Stimulated activated CD8-positive, alpha-beta memory T cell treated with anti-CD3 and anti-CD28 coated beads, Interleukin-4, amount 100 ng/mL, for 48 hours (primary cell): ENCODE data around the gene C7orf25.
"Not testable (repeated sequence)": the region's sequence is repeated elsewhere in the genome, so short reads cannot be mapped to it uniquely, and the experiment has no call there.

Experiments used
- DNase-seq: peaks from one replicate; pipeline ENCODE4 v3.0.0-alpha.2; 2020

The C7orf25 gene

DNA sequence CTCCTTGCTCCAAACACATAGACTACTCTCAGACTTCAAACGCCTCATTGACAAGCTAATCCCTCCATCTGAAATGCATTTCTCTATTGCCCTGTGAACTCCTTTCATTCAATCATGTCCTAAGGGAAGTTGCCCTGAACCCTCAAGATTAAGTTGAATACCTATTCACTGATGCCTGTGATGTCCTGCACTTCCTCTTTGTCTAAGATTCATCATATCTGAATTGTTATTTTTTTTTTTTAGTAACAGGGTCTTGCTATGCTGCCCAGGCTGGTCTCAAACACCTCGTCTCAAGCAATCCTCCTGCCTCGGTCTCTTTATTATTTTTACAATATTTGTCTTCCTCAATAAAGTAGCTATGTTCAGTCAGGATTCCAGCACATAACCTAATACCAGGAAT lies 16.9 kb upstream of the C7orf25 start:
- no peak for DNase-seq

DNA sequence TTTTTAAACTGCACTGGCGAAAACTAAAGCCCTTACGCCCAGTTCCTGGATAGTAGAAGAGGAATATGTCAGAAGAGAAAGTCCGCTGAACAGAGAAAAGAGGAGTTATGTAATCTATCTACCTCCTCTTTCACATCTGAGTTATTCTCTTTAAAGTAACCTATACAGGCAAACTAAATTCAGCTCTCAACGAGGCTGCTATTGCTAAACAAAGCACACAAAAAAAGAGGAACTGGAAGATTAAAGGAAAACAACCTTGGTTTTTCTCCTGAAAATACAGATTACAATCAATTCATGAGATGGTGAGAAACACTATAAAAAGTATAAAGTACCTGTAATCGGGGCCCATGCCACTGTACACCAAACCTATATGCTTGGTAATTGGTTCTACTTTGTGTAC lies 14.3 kb upstream of the C7orf25 start:
- DNase-seq: no peak

DNA sequence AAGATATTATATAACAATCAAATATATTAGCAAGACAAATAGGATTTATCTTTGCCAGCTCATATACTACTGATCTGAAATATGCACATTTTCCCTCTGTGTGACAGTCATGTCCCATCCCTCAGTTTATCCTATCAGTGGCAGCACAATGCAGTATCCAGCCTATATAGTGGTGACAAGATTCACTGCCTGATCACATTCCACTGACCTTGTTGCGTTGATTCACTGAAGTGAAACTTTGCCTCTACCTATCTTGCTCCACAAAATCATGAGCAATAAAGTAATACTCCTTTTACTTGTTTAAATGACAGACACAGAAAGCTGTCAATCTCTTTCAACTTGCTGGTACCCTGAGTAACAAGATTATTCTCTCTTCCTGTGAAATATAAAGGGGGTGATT lies 13.8 kb upstream of the C7orf25 start:
- DNase-seq: no peak

DNA sequence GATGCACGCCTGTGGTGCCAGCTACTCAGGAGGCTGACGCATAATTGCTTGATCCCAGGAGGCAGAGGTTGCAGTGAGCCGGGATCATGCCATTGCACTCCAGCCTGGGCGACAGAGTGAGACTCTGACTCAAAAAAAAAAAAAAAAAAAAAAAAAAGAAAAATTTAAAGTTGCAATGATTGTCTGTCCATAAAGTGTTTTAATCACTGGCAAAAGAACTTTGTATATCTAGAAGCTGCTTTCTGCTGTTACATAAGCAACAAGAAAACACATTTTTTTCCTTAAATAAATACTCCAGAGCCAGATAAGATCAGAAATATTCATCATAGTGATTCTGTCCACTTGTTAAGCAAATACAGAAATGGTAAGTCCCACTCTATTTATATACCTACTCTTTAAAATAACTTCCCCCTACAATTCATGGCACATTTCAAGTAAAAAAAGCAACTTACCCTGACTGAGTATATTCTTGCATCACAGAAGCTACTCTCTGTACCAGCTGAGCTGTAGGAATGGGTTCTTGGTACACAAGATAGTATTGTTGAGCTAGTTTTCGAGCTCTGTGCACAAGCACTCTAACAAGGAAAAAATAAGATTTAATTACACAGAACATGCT lies 12.5 kb upstream of the C7orf25 start:
- no peak for DNase-seq

DNA sequence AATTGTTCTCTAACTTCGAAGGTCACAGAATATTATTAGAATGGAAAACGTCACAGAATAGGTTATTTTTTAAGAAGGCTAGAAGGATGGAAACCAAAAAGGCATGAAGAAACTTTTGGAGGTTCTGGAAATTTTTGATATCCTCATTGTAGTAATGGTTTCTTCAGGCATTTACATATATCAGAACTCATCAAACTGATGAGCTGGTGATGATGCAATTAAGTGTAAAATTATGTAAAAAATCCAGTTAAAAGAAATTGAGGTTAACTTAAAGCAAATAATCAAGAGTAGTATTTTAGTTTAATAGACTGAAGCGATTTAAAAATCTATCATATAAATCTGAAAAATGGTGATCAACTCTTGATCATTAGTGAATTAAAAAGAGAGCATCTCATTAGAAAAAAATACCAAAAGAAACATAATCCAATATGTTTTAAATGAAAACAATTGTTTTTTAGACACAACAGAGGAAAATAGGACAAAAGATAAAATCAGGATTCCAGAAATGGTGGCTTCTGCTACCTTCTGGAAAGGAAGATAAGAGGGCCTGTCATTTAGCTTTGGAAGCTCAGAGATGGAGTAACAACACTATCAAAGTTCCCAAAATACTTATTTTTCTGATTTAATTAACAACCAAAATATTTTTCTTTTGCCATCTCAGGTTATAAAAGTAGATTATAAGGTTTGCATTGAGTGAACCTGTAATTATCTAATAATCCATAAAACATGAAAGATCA lies 10.3 kb upstream of the C7orf25 start:
- no peak for DNase-seq

DNA sequence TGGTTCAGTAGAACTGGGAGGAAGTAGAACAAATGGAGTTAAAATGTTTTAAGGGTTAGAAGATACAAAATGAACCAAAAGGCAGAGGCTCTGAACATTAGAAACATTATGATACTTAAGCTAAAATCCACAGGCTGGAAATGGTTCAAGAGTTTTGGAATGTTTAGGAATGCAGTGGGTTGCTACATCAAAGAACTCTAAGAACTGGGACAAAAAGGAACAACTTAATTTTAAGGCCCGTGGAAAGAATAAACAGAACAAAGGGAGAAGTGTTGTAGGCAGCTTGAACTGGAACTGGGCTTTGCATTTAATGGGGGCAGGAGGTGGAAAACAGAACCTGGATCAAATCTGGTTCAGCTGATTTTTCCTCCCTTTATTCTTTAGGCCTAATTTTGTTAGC lies 3.5 kb upstream of the C7orf25 start:
- DNase-seq: no peak

DNA sequence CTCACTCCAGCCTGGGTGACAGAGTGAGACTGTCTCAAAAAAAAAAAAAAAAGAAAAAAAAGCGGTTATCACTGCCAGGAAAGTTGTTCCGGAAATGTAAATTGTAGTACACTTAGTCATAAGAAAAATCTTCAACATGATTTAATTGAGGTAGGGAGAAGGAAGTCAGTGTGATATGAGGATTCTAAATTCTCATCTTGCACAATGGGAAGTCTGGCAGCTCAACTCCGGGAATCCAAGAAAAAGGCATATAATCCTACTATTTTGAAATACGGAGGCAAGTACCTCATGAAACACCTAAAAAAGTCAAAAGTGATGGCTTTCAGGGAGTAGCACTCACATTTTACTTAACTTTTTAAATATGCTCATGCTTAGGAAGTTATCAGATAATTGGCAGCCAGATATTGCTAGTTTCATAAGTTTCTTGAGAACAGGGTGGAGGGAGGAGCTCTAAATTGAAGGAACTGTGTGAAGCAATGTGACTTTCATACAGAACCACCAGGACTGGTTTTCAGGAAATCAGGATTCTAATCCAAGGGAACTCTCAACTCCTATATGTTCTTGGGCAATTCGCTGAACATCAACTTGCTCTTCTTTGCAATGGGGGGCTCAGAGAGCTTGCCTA lies 2.7 kb upstream of the C7orf25 start:
- DNase-seq: no peak

DNA sequence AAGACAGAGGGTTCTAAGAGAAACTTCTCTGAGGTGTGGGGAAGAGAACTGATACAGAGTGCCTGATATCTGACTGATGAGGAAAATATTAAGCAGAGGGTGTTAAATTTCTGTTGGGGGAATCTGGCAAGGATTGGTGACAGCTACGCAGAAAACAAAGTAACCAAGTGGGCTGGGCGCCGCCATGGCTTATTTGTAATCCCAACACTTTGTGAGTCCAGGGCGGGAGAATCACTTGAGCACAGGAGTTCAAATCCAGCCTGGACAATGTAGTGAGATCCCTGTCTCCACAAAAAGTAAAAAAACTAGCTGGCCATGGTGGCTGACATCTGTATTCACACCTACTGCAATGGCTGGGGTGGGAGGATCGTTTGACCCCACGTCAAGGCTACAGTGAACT lies 2.1 kb upstream of the C7orf25 start:
- DNase-seq: no peak

DNA sequence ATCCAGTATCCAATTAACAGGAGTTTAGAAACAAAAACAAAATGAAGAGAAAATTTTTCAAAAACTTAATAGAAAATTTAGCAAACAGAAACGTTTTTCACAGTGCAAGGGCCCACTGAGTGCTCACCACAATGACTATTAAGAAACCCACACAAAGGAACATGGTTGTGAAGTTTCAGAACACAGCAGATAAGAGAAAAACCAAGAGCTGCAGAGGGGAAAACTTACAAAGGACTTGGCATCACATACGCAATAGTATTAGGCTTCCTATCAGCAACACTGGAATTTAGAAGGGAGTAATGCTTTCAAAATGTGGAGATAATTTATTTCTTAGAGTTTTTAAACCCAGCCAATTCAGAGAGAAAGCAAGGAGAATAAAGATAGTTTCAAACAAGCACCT lies 1.7 kb upstream of the C7orf25 start:
- DNase-seq: no peak

DNA sequence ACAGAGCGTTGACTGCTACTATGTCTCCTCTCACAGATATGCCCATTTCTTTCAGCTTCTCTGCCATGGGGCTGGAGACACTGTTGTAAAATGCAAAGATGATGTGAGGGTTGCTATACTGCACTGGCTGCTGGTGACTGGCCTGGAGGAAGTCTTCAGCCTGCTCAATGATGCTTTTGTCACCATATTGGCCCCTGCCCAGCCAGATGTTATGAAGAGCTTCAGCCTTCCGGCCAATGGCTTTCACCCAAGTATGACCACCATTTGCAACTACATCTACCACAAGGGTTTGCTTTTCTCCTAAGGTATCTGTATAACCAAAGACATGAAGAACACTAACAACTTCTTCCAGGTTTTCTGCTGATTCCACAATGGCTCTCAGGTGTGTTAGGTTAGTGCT lies 1.6 kb downstream of the C7orf25 start:
- no peak for DNase-seq

DNA sequence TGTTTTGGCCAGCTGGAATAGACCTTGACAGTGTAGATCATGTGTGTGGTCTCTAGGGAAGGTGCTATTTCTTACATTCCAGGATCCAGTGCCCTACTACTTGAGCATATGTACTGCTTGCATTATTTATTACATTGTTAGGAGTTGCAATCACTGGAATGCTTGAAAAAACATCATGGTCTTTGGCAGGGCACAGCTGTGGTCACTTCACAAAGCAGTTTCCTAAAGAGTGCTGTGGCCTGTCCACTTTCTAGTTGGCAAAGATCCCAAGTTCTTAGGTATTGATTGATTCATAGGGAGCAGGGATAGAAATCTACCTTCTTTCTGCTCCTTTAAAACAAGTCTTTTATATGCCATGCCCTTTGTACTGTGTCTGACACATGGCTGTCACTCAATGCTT lies 4.6 kb downstream of the C7orf25 start:
- no peak for DNase-seq

DNA sequence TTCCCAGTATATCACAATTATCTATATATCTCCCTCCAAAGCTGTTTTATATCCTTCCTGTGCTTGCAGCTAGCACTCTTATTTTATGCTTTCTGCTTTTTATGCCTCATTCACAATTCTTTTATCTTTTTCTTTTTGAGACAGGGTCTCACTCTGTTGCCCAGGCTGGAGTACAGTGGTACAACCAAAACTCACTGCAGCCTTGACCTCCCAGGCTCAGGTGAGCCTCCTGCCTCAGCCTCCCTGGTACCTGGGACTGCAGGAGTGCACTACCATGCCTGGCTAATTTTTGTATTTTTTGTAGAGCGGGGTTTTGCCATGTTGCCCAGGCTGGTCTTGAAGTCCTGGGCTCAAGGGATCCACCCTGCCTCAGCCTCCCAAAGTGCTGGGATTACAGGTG lies 5.7 kb downstream of the C7orf25 start:
- no peak for DNase-seq

DNA sequence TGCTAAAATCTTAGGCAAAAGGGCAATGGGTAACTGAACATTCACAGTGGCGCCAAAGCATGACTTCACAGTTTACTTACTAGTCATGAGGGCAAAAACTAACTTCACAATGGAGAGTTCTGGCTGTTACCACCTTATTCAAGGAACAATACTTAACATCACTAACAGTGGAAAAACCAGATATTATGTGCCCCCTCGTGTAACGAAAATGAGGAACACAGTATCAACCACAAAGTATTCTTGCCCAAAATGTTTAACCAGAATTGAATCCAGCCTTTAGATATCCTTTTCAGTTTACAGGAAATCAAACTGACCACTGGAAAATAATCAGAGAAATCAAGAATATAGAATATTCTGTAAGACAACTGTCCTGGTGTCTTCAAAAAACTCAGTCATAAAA lies 9.5 kb downstream of the C7orf25 start:
- no peak for DNase-seq

DNA sequence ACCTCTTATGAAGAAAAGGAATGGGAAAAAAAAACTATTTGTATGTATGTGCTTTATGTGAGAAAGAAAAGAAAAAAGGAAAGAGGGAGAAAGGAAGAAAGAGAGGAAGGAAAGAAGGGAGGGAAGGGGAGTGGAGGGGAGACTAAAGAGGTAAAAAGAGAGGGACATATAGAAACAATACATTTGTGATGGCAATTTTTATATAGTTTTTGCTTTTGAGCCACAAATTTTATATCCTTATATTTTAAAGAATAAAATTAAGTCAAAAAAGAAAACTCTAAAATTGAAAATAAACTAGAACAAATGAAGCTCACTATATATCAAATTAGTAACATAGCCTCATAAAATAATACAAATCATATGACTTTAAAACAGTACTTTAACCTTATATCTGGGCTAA lies 11.0 kb downstream of the C7orf25 start:
- no peak for DNase-seq

DNA sequence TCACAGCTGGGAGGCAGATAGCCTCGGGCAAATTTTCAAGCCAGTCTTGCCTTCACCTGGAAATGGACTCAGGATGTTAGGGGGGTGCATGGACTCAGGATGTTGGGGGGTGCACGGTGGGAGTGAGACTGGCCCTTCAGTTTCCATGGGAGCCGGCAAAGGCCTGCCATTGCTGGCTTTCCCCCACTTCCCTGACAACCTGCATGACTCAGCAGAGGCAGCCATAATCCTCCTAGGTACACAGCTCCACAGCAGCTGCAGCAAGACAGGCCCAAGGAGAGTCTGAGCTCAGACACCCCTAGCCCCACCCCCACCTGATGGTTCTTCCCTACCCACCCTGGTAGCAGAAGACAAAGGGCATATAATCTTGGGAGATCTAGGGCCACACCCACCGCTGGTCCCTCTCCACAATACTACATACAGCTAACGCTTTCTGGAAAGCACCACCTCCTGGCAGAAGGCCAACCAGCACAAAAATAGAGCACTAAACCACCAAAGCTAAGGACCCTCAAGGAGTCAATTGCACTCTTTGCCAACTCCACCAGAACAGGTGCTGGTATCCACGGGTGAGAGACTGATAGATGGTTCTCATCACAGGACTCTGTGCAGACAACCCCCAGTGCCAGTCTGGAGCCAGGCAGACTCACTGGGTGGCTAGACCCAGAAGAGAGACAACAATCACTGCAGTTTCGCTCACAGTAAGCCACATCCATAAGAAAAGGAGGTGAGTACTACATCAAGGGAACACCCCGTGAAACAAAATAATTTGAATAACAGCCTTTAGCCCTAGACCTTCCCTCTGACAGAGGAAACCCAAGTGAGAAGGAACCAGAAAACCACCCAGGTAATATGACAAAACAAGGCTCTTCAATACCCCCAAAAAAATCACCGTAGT lies 18.3 kb downstream of the C7orf25 start:
- no peak for DNase-seq

DNA sequence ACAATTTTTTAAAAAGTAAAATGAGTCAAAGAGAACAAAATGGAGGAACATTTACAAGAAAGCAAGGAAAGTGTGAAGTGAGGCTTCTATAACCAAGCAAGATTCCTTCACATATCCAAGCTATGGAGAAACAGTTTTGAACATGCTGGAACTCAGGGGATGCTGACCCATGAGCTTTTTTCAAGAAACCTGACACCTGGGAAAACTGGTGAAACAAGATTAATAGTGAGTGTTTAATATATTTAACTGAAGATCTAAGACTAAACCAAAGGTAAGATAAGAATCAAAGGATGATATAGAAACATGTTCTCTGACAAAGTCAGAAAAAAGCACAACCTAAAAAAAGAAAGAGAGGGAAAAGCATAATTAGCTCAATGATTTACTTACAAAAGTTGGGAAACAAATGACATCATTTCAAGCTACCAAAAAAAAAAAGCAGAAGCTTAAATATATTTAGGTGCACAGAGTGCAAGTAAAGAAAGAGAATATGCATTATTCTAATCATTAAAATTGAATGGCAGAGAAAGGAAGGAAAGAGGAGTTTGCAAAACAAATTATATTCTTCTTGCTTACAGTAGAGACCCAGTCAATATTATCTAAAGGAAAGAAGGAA lies 24.9 kb downstream of the C7orf25 start:
- DNase-seq: no peak

DNA sequence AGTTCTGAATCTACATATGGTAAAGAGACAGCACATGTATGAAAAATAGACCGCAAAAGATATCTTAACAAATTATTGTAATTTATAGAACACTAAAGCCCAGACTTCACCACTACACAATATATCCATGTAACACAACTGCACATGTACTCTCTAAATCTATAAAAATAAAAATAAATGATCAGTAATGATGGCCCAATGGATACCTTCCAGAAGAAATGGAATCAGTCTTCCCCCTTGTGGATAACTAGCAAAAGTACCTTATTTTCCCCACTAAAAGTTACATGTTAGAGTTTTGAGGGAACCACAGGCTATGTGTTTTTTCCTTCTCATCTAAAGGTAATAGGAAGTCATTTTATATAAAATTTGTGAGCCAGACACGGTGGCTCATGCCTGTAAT lies 25.7 kb downstream of the C7orf25 start:
- DNase-seq: no peak

DNA sequence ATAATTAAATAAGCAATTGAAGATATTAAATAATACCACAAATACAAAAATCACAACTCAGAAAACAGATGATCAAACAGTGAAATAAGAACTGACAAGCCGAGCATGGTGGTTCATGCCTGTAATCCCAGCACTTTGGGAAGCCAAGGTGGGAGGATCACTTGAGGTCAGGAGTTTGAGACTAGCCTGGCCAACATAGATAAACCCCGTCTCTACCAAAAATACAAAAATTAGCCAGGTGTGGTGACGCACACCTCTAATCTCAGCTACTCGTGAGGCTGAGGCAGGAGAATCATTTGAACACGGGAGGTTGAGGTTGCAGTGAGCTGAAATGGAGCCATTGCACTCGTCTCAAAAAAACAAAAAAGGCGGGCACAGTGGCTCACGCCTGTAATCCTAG lies 26.7 kb downstream of the C7orf25 start:
- DNase-seq: not testable (repeated sequence)

DNA sequence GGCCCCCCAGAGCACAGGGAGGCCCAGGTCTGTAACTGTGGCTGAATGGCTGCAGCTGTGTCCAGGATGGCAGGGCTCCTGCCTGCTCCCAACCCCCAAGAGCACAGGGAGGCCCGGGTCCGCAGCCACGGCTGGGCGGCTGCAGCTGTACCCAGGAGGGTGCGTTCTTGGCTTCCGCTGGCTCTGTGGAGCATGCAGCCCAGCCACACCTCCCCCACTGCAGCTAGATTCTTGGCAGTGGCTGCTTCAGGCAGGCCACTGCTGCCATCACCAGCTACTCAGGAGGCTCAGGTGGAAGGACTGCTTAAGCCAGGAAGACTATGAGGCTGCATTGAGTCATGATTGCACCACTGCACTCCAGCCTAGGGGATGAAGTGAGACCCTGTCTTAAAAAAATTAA lies 27.9 kb downstream of the C7orf25 start:
- no peak for DNase-seq

DNA sequence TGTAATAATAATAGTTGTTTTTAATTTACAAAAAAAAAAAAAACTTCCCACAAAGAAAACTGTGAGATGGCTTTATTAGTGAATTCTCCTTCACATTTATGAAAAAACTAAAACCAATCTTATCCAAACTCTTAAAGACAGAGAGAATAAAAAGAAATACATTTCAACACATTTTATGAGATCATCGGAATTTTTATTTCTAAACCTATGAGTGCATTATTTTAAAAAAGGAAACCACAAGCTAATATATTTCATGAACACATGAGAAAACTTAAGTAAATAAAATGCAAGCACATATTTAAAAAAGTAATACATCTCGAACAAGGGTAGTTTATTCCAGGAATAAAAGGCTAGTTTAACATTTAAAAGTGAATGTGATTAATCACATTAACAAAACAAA lies 31.5 kb downstream of the C7orf25 start:
- DNase-seq: no peak

DNA sequence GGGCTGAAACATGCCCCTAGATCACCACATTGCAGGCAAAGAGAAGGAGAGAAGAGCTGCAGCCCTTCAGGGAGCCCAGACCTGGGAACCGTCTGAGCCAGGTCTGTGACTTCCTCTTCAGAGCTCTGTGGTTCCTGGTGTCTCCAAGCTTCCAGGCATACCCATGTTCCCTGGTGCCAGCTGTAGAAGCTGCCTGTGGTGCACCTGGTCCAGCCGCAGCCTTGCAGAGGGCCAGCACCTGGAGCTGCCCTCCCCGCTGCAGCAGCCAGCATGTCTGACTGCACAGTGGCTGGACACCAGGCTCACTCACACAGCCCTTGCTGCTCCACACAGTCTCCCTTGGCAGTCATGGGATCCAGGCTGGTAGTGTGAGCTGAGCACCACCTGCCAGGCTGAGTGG lies 33.6 kb downstream of the C7orf25 start:
- DNase-seq: no peak

DNA sequence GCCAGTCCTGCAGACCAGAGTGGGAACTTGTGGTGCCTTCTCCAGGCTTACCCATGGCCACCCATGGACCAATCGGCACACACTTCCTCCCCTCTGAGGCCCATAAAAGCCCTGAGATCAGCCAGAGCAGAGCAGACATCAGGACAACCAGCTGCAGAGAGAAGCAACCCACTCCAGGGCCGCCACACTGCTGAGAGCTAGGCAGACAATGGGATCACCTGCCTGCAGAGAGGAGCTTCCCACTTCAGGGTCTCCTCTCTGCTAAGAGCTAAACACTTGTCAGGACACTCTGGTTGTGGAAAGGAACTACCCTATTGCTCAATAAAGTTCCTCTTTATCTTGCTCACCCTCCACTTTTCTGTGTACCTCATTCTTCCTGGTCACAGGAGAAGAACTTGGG lies 34.0 kb downstream of the C7orf25 start:
- no peak for DNase-seq
